ENCODE measurements around the gene KCNJ9. TPM values are rescaled to one million over a fixed set of nuclear protein-coding genes. Genes with fewer than 3 reads are reported as not detected.

Gene KCNJ9
- total and polyA plus RNA-seq, 12 donors: 0.01 to 0.09 (median 0.07) TPM; not detected in 8

- intact Hi-C loops (cut with DNase I): loop anchor here in 1 of 10 donors (1.0 kb wide), 1 partner anchor 31 kb away; no protein-coding TSS in a partner anchor
- WGBS, 2 donors: 17 to 25% methylated on average over 8 of the region's 8 CpGs
- Histone ChIP-seq H3K36me3 (no peaks in the 10 kb centered on the region), H3K4me1 (peaks cover 0 to 41% (median 0%) of the 10 kb centered on the region in 9 donors), H3K27ac (no peak overlapping the region), H3K9me3 (no peaks in the 10 kb centered on the region), H3K27me3 (peaks cover 6 to 82% (median 64%) of the 10 kb centered on the region in 7 donors), H3K4me3 (no peak overlapping the region)
- no peak for DNase-seq
- TF ChIP-seq CTCF (IDR thresholded peaks at IDR 0.05): peak; percentile 24 to 88 (median 62)
- ATAC-seq: peak in 2 of 8 donors; percentile 36 to 48
Observed at GRCh38 chr1:160078512-160079195, 2.7 kb upstream of the KCNJ9 start.

- DNase-seq: no peak
- intact Hi-C loops (cut with DNase I): no loop called here
- H3K27me3 ChIP-seq: peaks cover 6 to 89% (median 72%) of the 10 kb centered on the region in 7 donors
Observed at GRCh38 chr1:160079448-160079847, 1.9 kb upstream of the KCNJ9 start.

GRCh38 chr1:160080381-160081100 lies 797 bp upstream of the KCNJ9 start:
- TF ChIP-seq CTCF (IDR thresholded peaks at IDR 0.05): no peak
- Histone ChIP-seq H3K27me3 (peaks cover 6 to 88% (median 73%) of the 10 kb centered on the region in 7 donors), H3K9me3 (no peaks in the 10 kb centered on the region), H3K4me3 (no peak overlapping the region), H3K4me1 (peaks cover 0 to 37% (median 5%) of the 10 kb centered on the region in 9 donors), H3K27ac (no peak overlapping the region), H3K36me3 (no peaks in the 10 kb centered on the region)
- DNase-seq (no peak), ATAC-seq (no peak)
- intact Hi-C loops (cut with DNase I): loop anchor here in 6 of 10 donors (5.0 to 10.0 kb wide), 2 partner anchors 33 to 294 kb away; no protein-coding TSS in a partner anchor
- WGBS, 2 donors: 63 to 64% methylated on average over 6 of the region's 6 CpGs

More at GRCh38 chr1:160079448-160079847, 1.9 kb upstream of the KCNJ9 start:
- Histone ChIP-seq H3K4me3 (no peak overlapping the region), H3K9me3 (no peaks in the 10 kb centered on the region), H3K36me3 (no peaks in the 10 kb centered on the region), H3K27ac (no peak overlapping the region), H3K4me1 (peaks cover 0 to 46% (median 5%) of the 10 kb centered on the region in 9 donors)
- WGBS, 2 donors: 73 to 77% methylated on average over 4 of the region's 4 CpGs
- TF ChIP-seq CTCF (IDR thresholded peaks at IDR 0.05): no peak
- ATAC-seq: no peak

- no peak overlapping the region for H3K27ac ChIP-seq
- H3K4me1 ChIP-seq: peaks cover 0 to 22% (median 7%) of the 10 kb centered on the region in 9 donors
- 47 to 50% methylated on average over 2 of the region's 2 CpGs for WGBS, 2 donors
- H3K27me3 ChIP-seq: peaks cover 6 to 72% (median 69%) of the 10 kb centered on the region in 7 donors
- no peak for ATAC-seq
- DNase-seq: no peak
- intact Hi-C loops (cut with DNase I): loop anchor here in 6 of 10 donors (5.0 to 10.0 kb wide), 2 partner anchors 35 to 292 kb away; no protein-coding TSS in a partner anchor
- no peak overlapping the region for H3K4me3 ChIP-seq
- H3K36me3 ChIP-seq: no peaks in the 10 kb centered on the region
- no peak for TF ChIP-seq CTCF (IDR thresholded peaks at IDR 0.05)
- H3K9me3 ChIP-seq: no peaks in the 10 kb centered on the region
Observed at GRCh38 chr1:160082487-160082886, 1.1 kb downstream of the KCNJ9 start.

Data from heart right ventricle (tissue), 16 donors.